Activated CD8-positive, alpha-beta memory T cell treated with anti-CD3 and anti-CD28 coated beads for 24 hours (primary cell): ENCODE measurements around the gene CD6.

Experiments
- DNase-seq: peaks from one replicate; pipeline ENCODE4 v3.0.0-alpha.2; 2020

The CD6 gene

GRCh38 chr11:61011950-61012736, 40.7 kb downstream of the CD6 start:
- DNase-seq = no peak

GRCh38 chr11:61012737-61013215, 41.3 kb downstream of the CD6 start:
- no peak for DNase-seq

- no peak for DNase-seq
Measured at GRCh38 chr11:61018059-61018458, 46.6 kb downstream of the CD6 start.

DNA sequence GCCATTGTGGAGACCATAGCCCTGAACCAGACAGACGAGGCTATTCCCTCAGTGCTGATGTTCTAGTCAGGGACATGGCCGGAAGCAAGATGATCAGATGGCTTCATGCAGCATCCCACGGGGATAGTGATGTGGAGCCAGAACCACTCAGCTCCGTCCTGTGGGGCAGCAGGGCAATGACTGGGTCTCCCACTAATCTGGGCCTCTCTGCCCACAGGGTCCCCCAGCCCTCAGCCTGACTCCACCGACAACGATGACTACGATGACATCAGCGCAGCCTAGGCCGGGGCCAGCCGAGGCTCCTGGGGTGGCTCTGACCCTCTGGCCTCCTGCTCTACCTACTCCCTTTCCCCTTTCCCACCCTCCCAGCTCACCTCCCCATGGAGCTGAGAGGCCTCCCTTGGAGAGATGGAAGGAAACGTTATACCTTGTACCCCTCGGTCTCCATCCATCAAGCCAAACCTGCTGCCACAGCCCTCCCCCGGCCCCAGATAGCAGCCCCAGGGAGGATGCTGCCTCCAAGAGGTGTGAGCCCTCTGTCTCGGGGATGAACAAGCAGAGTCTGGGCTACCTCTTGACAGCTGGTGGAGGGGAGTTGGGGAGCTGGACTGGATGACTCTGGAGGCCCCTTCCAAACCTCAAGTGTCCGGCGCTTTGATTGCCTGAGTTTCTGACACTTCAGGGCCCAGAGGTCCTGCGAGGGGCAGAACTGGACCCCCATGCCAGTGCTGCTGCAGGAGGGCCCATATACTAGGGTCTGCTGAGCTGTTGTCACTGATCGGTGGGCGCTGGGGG, 47.8 kb downstream of the CD6 start:
- DNase-seq = no peak

DNA sequence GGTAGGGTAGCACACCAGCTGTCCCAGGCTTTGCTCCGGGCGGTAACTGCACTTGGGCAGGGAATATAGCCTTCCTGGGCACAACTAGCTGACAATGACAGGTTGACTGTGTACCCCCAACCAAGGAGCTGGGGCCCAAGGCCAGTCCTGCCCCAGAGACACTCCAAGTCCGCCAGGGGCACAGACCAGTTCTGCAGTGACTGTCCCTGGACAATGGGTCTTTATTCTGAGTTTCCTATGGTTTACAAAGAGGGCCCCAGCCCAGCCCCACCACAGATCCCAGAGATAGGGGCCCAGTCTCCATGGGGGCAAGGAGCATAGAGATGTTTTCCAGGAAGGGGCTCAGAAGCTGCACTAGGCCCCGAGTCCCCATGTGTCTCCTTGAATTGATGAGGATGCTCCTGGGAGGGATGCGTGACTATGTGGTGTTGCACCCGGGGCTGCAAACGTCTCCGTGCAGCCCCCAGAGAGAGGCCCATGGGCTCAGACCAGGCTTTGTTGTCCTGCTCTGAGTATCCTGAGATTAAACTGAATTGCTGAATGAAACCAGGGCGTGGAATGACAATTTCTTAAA, 48.4 kb downstream of the CD6 start:
- DNase-seq = no peak

- DNase-seq = peak; percentile 62
Measured at GRCh38 chr11:61020551-61021235, 49.2 kb downstream of the CD6 start.

DNA sequence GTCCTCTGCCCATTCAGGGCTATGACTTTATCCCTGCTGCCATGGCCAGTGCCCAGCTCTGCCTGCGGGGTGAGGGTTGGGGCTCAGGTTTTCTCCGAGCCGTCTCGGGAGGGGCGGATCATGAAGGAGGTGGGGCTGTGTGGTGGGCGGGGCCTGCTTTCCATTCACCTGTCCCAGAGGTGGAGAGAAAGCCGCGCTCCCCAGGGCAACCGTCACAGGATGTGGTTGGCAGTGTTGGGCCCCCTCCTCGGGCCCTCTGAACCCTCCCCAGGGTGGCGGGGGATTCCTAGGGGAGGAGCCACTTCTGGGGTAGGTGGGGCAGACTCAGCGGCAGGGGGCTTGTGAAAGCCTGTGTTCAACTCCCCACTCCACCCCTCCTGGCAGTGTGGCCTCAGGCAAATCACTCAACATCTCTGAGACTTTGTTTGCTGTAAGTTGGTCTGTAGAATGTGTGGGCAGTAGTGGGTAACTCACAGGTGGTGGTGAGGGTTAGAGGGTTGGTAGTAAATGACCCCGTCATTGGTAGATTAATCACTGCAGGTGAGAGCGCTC, 50.3 kb downstream of the CD6 start:
- peak; percentile 88 for DNase-seq

- DNase-seq = peak; percentile 72
Measured at GRCh38 chr11:61022311-61023085, 51.0 kb downstream of the CD6 start.

DNA sequence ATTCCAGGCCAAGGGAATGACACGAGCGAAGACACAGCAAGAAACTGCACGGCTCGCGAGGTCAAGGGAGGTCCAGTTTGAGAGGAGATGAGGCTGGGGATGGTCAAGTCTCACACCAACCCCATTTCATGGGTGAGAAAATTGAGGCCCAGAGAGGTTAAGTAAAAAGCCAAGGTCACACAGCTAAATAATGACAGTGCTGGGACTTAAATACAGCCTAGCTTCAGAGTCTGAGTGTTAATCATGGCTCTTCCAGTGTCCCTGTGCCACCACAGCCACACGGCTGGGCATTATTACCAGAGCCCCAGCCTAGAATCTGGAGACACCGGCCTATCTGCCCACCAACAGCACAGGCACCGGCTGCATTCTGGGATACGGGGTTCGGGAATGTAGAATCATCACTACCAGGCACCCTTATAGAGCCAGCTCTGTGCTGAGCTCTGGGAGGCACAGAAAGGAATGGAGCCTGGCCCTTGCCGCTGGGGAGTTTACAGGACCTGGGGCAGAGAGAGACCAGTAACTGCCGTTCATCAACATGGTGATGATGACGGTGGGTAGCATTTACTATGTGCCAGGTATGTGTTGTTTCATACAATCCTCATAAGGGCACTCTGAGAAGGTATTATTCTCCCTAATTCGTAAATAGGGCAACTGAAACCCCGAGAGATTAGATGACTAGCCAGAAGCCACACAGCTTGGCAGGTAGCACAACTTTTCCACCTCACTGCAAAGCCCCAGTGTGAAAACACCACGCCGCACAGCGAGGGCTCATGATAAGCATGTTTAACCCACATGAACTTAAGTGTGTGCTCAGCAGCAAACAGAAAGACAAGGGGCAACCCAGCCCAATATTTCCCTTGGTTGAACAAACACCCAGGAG, 51.8 kb downstream of the CD6 start:
- peak; percentile 84 for DNase-seq

DNA sequence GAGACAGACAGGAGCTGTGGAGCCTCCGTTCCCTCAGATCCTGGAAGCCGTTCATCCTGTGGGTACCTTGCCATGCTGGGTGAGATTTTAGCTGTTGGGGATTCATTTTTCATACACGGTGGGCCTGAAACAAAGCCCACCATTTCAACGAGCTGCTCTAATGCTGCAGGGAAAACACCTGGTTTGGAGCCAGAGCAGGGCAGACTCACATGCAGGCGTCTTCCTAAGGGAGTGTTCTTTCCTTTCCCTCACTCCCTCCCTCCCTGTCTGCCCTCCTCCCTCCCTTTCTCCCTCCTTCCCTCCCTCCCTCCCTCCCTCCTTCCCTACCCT, 52.5 kb downstream of the CD6 start:
- no peak for DNase-seq

DNA sequence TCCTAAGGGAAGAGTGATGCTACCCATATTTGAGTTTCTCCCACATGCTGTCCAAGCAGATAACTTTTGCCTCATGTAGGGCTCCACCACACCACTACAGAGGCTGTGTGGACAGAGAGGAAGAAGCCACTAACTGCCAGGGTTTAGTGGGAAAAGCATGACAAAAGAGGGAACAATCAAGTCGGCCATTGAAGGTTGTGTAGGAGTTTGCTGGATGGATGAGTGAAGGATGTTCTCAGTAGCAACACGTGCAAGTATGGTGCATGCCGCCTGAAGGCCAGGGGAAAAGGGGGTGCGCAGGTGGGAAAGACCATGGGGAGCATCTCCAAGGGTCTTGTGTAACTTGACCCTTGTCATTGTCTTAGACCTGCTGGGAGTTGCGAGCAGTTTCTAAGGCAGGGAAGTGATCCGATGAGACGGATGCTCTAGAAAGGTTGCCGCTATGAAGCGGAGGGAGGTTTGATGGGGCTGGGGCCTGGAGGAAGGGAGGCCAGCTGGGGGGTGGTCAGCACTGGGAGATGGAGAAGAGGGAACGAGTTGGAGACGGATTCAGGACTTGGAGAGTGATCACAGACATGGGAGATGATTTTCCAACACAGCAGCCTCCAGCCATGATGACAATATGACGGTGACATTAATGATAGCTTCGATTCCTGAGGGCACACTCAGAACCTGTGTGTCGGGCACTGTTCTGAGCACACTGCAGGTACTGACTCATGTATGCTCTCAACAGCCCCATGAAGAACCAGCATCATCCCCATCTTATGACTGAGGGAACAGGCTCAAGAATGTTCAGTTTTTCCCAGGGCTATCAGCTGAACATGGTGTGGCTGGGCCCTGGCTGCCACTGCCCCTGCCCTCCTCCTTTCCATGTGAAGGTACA, 53.7 kb downstream of the CD6 start:
- DNase-seq = no peak

DNA sequence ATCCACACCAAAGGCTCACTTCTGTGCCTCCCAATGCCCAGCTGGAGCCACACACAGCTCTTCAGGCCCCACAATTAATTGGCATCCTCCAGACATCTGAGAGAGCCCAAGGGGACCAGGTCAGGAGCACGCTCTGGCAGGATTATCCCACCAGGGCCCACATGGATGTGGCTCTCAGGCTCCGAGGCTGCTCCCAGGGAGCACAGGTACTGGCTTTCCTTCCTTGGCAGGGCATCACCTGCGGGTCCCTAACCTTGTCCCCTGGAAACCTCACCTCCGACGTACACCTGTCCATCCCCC, 54.3 kb downstream of the CD6 start:
- peak; percentile 75 for DNase-seq

DNA sequence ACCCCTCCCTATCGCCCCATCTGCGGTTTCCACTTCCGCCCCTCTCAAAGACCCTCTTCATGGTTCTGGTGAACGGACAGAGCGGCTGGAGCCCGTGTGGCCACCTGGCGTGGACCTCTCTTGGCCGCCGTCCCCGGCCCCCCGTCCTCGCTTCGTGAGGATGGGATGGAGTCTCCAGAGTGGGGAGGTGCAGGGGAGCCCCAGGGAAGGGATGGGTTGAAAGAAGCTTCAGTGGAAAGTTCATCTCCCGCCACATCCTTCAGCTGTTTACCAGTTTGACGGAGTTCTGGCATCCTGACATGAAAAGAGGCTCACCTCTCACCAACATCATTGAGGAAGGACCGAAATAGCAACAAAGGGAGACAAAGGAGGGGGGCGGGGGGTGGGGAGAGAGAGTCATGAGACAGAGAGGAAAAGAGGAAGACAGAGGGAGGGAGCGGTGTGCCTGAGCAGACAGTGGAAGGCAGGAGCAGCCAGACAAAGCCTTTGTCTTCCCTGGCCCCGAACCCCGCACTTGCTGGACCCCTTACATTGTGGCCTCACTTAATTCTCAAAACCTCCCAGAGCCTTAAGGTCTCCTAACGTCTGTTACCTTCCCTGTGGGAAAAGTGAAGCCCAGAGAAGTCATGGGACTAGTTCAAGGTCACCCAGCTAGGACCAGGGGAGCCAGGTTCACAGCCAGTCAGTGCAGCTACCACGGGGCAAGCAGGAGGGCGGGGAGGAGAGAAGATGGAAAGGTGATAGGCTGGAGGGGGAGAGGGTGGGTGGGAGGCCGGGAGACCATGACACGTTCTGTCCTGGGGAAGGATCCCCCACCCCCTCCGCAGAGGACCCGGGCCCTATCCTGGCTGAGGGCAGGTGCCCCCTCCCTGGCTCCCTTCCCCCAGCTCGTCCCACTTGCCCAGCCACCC, 54.9 kb downstream of the CD6 start:
- DNase-seq = peak; percentile 77

GRCh38 chr11:61027141-61027840, 55.8 kb downstream of the CD6 start:
- peak; percentile 79 for DNase-seq

DNA sequence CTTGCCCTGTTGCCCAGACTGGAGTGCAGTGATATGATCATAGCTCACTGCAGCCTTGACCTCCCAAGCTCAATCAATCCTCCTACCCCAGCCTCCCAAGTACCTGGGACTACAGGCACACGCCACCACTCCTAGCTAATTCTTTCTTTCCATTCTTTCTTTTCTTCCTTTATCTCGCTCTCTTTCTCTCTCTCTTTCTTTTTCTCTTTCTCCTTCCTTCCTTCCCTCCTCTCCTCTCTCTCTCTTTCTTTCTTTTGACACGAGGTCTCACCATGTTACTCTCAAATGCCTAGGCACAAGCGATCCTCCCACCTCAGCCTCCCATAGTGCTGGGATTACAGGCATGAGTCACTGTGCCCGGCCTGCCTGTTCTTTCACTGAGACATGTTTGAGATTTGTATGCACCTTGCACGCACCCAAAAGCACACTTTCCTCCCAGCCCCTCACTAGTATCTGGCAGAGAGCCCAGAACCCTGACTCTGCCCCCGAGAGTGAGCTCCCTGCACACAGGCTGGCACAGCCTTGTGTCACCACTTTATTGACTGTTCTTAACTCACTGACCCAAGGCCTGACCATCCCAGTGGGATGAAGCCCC, 56.8 kb downstream of the CD6 start:
- peak; percentile 85 for DNase-seq

GRCh38 chr11:61032824-61033223, 61.3 kb downstream of the CD6 start:
- no peak for DNase-seq

DNA sequence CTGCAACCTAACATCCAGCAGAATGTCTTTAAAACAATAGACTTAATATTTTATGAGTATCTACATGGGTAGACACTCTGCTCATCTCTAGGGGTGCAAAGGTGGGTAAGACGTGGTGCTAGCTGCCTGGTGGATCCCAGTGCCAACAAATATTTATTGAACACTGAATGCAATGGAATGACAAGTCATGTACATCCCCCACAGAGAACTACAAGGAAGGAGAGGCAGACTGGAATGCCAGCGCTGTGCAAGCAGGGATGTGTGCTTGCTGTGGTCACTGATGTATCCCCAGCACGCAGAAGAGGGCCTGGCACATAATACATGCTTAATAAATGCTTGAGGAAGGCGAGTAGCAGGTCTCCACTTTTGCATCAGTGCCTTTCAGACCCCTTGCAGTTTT, 61.9 kb downstream of the CD6 start:
- no peak for DNase-seq

GRCh38 chr11:61034111-61034510, 62.6 kb downstream of the CD6 start:
- DNase-seq = no peak
